CD1c-positive myeloid dendritic cell (primary cell): ENCODE data around the gene CKM.
"Not testable (repeated sequence)": the region's sequence is repeated elsewhere in the genome, so short reads cannot be mapped to it uniquely, and the experiment has no call there.

Source experiments
- DNase-seq: peaks from one replicate; pipeline ENCODE4 v3.0.0-alpha.2; 2016; ENCODE audit errors: extremely low spot score

Gene CKM

GRCh38 chr19:45349126-45349415, 26.4 kb upstream of the CKM start:
- no peak for DNase-seq

DNA sequence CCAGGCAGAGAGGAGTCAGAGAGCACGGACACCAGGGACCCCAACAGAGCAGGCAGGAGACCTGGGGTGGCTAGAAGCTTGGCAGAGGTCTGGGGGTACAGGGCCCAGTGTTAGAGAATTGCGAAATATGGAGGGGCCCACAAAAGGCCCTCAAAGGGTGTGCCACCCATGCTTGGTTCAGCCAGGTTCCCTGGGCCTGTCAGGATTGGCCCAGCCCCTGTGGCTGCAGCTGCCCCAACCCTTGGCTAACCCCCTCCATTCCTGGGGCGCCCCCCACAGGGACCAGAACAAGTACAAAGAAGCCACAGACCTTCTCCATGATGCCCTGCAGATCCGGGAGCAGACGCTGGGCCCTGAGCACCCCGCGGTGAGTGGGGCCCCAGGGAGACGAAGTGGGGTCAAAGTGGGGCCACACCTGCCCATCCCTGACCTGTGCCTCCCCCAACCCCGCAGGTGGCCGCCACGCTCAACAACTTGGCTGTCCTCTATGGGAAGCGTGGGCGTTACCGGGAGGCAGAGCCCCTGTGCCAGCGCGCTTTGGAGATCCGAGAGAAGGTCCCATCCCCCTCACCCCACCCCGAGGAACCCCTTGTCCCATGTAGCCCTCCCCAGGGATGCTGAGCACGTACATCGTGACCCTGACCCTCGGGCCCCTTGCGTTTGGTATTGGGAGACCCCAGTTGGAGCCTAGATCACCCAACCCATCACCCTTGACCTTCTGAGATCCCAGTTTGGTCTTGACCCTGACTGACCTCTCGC, 25.9 kb upstream of the CKM start:
- DNase-seq: no peak

DNA sequence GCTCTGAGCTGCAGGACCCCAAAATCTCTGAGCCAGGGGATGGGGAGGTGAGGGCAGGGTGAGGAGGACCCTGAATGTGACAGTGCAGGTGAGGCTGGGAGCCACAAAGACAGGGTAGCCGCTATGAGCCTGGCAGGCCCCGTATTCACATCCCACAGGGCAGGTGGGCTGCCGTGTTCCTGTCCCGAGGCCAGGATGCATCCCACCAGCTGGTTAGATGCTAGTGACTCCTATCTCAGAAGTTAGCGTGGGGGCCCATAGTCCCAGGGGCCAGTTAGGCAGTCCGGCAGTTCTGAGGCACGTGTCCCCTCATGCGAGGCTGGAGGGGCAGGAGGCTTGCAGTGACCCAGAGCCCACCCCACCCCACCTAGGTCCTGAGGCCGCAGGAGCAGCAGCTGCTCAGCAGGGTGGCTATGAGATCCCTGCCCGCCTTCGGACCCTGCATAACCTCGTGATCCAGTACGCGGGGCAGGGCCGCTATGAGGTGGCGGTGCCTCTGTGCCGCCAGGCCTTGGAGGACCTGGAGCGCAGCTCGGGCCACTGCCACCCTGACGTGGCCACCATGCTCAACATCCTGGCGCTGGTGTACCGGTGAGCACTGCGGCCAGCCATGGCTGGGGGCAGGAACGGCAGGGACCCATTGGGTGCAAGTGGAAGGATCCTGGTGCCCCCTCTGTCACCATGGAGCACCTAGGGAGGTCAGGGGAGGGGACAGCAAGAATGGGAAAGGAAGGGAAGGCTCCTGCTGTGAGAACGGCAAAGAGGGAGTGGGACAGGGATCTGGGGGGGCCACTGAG, 25.1 kb upstream of the CKM start:
- DNase-seq: no peak

DNA sequence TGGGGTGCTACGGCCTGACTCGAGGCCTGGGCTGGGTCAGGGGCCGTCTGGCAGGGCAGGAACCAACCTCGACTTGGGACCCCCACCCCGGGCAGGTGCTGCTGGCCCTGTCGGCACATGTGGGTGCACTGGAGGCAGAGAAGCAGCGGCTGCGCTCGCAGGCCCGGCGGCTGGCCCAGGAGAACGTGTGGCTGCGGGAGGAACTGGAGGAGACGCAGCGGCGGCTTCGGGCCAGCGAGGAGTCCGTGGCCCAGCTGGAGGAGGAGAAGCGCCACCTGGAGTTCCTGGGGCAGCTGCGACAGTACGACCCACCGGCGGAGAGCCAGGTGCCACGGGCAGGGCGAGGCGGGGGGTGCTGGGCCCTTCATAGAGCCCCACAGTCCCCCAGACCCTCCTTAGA, 23.8 kb upstream of the CKM start:
- no peak for DNase-seq

DNA sequence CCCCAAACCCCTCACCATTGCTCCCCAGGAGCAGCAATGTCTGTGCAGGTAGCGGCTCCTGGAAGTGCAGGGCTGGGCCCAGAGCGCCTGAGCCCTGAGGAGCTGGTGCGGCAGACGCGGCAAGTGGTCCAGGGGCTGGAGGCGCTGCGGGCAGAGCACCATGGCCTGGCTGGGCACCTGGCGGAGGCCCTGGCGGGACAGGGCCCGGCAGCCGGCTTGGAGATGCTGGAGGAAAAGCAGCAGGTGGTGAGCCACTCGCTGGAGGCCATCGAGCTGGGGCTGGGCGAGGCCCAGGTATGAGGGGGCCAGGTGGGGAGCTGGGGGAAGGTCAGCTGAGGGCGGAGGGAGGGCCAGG, 22.8 kb upstream of the CKM start:
- DNase-seq: no peak

DNA sequence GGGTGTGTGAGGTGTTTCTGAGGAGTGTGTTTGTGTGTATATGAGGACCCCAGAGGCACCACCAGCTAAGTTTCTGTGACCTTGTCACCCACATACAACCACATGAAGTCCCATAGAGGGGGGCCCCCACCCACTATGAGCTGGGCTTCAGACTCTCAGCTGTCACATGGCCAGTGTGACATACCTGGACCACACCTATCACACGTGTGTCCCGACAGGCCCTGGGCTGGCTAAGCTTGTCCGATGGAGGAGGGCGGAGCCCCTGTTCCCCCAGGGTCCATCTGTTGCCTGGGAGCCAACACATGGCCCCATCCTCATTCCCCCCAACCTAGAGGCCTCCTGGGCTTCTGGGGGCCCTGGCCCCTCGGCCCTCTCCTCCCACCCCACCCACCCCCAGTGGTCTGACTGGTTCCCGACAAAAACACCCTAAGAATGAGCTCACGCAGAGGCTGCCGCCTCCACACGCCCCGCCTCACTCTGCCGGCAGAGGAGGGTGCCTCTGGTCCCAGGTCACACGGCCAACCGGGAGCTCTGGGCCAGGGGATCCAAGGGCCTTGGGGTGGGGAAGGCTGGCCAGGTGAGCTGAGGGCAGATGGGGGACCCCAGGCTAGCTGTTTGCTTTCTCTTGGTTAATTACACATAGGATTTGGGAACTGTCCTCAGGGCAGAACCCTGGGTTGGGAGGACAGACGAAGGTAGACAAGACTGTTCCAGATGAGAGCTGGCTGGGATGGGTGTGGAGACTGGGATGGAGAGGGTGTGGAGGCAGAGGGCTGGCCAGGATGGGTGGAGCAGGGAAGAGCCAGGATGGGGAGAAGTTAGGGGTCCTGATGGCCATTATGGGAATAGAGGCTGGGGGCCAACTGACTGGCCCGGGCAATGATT, 22.2 kb upstream of the CKM start:
- no peak for DNase-seq

DNA sequence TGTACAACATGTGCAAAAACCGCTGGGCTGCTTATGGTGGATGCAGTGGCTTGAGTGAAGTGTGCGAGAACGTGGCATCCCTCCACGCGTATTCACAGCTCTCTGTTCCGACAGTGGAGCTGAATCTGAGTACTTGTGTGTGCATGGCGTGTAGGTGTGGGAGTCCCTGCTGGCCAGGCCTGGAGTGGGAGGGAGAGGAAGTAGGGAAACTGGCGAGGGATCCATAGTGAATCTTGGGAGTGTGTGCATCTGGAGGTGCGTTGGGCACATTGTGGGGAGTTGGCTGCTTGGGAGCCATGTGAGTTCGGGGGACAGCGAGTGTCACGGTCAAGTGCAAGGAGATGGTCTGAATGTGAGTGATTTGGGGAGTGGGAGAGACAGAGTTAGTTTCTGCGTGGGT, 20.2 kb upstream of the CKM start:
- peak; percentile 19 for DNase-seq

DNA sequence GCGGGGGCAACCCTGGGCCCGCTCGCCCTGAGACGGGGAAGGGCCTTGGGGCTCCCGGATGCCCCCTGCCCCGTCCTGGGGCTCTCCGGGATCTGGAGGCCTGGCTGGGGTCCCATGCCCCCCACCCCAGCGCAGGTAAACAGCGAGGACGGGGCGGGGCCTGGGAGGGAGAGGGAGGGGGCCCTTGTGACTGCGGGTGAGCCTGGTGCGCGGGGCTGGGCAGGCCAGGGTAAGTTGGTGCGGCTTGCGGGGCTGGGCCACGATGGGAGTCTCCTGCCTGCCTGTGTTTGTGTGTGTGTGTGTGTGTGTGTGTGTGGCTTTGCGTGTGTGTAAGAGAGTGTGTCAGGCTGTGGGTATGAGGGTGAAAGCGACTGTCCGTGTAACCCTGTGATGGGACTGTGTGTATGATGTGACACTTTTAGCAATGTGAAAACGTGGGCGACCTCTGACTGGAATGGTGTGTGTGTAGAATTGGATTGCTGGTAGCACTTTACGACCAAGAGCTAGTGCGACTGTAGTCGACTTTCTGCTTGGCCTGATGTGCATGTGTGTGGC, 18.3 kb upstream of the CKM start:
- DNase-seq: no peak

GRCh38 chr19:45340232-45340898, 17.7 kb upstream of the CKM start, which contains the start of gene KLC3:
Gene KLC3 (plus strand): TSS chr19:45340750. CDS start chr19:45345542, 4,792 bp downstream.
- peak; percentile 23 for DNase-seq

DNA sequence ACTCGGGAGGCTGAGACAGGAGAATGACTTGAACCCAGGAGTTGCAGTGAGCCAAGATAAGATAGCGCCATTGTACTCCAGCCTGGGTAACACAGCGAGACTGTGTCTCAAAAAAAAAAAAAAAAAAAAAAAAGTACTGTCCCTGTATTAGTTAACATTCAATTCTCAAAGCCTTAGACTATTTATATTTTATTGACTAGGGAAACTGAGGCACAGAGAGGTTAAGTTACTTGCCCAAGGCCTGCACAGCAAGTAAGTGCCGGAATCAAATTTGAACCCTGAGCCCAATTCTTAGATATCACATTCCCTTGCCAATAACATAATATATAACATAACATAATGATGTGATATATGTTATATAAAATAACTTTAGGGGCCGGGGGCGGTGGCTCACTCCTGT, 17.0 kb upstream of the CKM start:
- DNase-seq: no peak

GRCh38 chr19:45336696-45337251, 14.1 kb upstream of the CKM start:
- DNase-seq: no peak

GRCh38 chr19:45334881-45335280, 12.2 kb upstream of the CKM start:
- not testable (repeated sequence) for DNase-seq

GRCh38 chr19:45333609-45334303, 11.1 kb upstream of the CKM start:
- DNase-seq: no peak

GRCh38 chr19:45331411-45331810, 8.7 kb upstream of the CKM start:
- DNase-seq: no peak

DNA sequence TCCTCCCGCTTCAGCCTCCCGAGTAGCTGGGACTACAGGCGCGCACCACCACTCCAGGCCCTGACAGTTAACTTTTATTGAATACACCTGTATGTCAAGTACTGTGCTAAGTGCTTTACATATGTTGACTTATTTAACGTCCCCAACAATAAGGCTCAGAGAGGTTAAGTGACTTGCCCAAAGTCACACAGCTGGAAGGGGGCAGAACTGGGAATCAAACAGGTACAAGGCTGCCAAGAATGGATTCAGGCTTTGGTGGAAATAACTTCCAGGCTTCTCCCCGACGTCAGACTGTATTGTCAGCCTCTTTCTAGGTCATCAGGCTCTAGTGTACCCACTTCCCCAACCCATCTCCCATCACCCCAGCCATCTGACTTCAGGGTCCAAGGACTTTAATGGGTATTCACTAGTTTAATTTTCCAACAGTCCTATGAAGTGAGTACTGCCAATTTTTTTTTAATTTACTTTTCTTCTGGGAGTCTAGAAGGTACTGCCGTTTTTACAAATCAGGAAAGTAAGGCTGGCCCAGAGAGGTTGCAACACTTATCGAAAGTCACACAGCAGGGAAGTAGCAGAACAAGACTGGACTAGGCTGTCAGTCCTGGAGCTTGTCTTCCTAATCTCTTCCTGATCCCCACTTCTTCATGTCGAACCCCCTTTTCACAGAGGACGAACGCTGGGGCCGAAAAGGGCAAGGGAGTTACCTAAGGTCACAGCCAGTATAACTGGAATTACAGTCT, 4.9 kb upstream of the CKM start:
- DNase-seq: no peak

DNA sequence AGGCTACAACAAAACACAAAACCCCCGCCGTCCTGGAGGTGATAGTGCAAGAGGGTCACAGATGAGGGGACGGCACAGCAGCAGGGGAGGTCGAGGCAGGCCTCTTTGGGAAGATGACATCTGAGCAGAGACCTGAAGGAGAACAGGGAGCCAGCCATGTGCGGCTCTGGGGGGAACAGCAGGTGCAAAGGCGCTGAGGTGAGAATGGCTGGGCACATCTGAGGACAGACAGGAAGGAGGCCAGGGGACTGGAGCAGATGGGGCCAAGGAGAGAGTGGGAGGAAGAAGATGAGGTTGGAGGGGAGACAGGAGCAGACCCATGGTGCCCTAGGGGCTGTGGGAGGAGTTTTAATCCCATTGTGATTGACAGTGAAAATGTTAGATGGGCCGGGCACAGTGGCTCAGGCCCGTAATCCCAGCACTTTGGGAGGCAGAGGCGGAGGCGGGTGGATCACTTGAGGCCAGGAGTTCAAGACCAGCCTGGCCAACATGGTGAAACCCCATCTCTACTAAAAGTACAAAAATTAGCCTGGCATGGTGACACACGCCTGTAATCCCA, 1.8 kb upstream of the CKM start:
- DNase-seq: no peak

DNA sequence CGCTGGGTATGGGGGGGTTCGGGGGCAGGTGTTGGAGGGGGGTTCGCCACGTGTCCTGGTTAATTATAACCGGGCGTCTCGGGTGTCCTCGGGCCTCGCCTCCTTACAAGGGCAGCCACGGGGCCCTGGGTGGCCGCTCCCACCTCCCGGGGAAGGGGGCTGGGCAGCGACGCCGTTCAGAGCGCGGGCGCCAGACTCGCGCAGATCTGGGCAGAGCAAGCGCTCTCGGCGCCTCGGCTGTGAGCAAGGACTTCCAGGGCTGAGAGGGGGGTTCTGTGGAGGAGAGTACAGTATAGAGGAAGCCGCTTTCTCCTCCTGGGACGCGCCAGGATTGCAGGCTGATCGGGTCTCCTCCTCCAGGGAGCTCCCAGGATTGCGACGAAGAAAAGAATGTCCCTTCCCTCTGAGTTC, 1.0 kb upstream of the CKM start:
- DNase-seq: no peak

GRCh38 chr19:45322311-45322710, 364 bp downstream of the CKM start:
- DNase-seq: no peak

- no peak for DNase-seq
Observed at GRCh38 chr19:45321848-45322247, 827 bp downstream of the CKM start.
